ENCODE data around the gene ZC2HC1B. TPM values are rescaled to one million over a fixed set of nuclear protein-coding genes. Genes with fewer than 3 reads are reported as not detected.
A peak's percentile ranks its signal among the peaks of the same experiment; 100 is the strongest.

ZC2HC1B gene
- total RNA-seq, 1 donor from 2014 or later, result not detected

GRCh38 chr6:143882401-143882930, 18.2 kb downstream of the ZC2HC1B start:
- Histone ChIP-seq H3K4me1 (no peaks in the 10 kb centered on the region), H3K36me3 (no peaks in the 10 kb centered on the region), H3K9me3 (no peaks in the 10 kb centered on the region), H3K27me3 (no peaks in the 10 kb centered on the region), H3K4me3 (no peak overlapping the region), H3K27ac (no peak overlapping the region)
- DNase-seq (no peak), ATAC-seq (no peak)
- TF ChIP-seq CTCF (IDR thresholded peaks at IDR 0.05), result no peak
- intact Hi-C loops (cut with DNase I), result no loop called here

GRCh38 chr6:143884216-143884900, 20.1 kb downstream of the ZC2HC1B start:
- Histone ChIP-seq H3K27me3 (no peaks in the 10 kb centered on the region), H3K9me3 (no peaks in the 10 kb centered on the region), H3K4me3 (no peak overlapping the region), H3K27ac (no peak overlapping the region), H3K4me1 (no peaks in the 10 kb centered on the region), H3K36me3 (no peaks in the 10 kb centered on the region)
- TF ChIP-seq CTCF (IDR thresholded peaks at IDR 0.05), result no peak
- no peak for DNase-seq
- intact Hi-C loops (cut with DNase I), result no loop called here
- no peak for ATAC-seq

GRCh38 chr6:143885116-143885515, 20.8 kb downstream of the ZC2HC1B start:
- H3K9me3 ChIP-seq, result no peaks in the 10 kb centered on the region
- H3K27me3 ChIP-seq, result no peaks in the 10 kb centered on the region
- TF ChIP-seq CTCF (IDR thresholded peaks at IDR 0.05), result no peak
- intact Hi-C loops (cut with DNase I), result no loop called here
- no peak for ATAC-seq
- no peak for DNase-seq
- H3K36me3 ChIP-seq, result no peaks in the 10 kb centered on the region
- no peak overlapping the region for H3K27ac ChIP-seq
- no peaks in the 10 kb centered on the region for H3K4me1 ChIP-seq
- no peak overlapping the region for H3K4me3 ChIP-seq

GRCh38 chr6:143894655-143895054, 30.4 kb downstream of the ZC2HC1B start:
- no peaks in the 10 kb centered on the region for H3K4me1 ChIP-seq
- no peaks in the 10 kb centered on the region for H3K36me3 ChIP-seq
- intact Hi-C loops (cut with DNase I), result no loop called here
- no peak for DNase-seq
- ATAC-seq, result no peak
- no peaks in the 10 kb centered on the region for H3K9me3 ChIP-seq
- no peak overlapping the region for H3K4me3 ChIP-seq
- no peak for TF ChIP-seq CTCF (IDR thresholded peaks at IDR 0.05)
- H3K27me3 ChIP-seq, result no peaks in the 10 kb centered on the region
- no peak overlapping the region for H3K27ac ChIP-seq

GRCh38 chr6:143896126-143896860, 32.0 kb downstream of the ZC2HC1B start:
- ATAC-seq, result peak; percentile 87
- H3K27me3 ChIP-seq, result no peaks in the 10 kb centered on the region
- H3K4me3 ChIP-seq, result no peak overlapping the region
- no peak overlapping the region for H3K27ac ChIP-seq
- intact Hi-C loops (cut with DNase I), result no loop called here
- no peaks in the 10 kb centered on the region for H3K36me3 ChIP-seq
- H3K9me3 ChIP-seq, result no peaks in the 10 kb centered on the region
- peak; percentile 73 for DNase-seq
- TF ChIP-seq CTCF (IDR thresholded peaks at IDR 0.05), result no peak
- H3K4me1 ChIP-seq, result no peaks in the 10 kb centered on the region

All from upper lobe of right lung (tissue), 1 donor.